ENCODE measurements around the gene PPM1E.
"Not testable (repeated sequence)": the region's sequence is repeated elsewhere in the genome, so short reads cannot be mapped to it uniquely, and the experiment has no call there.

Gene PPM1E

GRCh38 chr17:58947824-58948223, 192.2 kb downstream of the PPM1E start:
- no peak for DNase-seq (ENCODE audit: low spot score)

GRCh38 chr17:58954358-58954757, 198.7 kb downstream of the PPM1E start:
- DNase-seq (ENCODE audit: low spot score), result not testable (repeated sequence)

DNA sequence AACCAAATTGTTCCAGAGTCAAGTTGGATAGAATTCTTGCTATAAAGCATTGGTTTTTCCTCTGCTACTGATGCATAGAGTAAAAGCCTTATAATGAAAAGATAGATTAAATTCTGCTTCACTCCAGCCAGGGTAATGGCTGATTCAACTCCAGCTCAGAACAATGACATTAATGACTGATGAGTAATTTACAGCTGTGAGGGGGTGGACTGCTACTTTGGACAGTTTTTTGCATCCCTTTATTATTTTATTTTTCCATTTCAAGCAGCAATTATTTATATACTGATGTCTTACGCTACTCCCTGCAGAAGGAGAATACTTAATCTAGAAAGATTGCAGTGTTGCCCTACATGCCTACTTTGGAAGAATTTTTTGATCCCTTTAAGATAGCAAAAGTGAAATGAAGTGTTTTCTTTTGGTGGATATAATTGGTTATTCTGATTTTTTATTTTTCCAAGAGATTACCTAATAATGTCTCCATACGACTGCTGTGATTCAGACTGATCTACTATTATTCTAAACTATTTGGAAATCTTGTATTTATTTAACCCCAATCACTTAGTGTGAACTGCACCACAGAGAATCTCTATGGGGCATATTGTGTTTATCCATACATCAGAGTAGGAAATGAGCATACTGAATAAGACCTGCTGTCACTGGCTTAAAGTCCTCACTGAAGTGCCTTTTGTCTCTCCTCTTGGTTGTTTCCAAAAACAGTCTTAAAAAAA, 201.5 kb downstream of the PPM1E start:
- DNase-seq (ENCODE audit: low spot score), result no peak

GRCh38 chr17:58957725-58958073, 202.0 kb downstream of the PPM1E start:
- DNase-seq (ENCODE audit: low spot score), result not testable (repeated sequence)

GRCh38 chr17:58960068-58960467, 204.4 kb downstream of the PPM1E start:
- DNase-seq (ENCODE audit: low spot score), result peak; percentile 49

DNA sequence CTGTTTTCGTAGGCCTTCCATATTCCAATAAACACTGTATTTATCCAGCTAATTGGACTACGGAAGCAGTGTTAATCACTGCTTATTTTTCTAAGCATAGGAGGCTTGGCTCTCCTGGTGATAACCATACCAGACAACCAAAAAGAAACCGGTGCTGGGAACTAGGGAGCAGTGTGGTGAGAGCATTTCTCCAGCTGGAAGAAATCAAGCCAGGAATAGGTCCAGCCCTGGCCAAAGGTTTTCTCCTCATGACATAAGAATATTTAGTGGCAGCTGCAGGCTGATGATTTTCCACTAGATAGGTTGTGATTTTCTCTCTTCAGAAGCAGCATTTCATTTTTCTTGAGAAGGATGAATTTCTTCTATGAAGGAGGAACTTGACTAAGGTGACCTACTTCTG, 209.6 kb downstream of the PPM1E start:
- no peak for DNase-seq (ENCODE audit: low spot score)

DNA sequence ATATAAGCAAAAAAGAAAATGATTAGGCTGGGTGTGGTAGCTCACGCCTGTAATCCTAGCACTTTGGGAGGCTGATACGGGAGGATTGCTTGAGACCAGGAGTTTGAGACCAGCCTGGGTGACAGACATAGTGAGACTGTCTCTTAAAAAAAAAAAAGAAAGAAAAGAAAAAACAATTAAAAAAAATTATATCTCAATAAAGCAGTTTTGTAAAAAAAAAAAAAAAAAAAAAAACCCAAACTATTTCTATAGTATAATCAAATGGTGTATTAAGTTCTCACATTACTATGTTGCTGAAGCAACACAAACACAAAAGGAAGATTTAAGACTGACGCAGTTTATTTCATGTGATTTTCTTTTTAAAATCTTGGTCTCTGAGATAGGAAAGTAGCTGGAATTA, 210.6 kb downstream of the PPM1E start:
- no peak for DNase-seq (ENCODE audit: low spot score)

DNA sequence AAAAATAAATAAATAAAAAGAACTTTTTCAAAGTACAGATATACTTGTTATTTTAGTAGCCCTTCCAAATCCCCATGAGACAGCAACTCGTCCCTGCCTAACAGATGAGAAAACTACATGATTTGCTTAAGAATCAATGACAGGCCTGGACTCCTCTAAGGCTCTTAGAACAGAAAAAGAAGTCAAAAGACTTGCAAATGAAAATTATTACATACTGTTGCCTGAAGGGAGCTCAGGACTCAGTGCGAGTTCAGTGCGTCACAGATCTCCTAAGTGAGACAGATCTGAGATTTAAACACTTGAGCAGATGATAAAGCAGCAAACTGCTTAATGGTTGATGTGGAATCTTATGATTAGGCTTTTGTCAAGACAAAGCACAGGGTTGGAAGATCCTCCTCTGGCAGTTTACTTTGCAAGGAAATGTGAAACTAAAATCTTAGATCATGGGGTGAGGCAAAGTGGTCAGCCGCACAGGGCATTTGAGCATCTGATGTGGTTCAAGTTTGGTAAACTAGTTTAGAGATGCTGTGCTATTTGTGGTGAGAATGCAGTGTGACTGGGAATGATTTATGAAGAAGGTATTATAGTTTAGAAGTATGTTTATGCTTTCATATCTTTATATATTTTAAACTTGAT, 212.9 kb downstream of the PPM1E start:
- DNase-seq (ENCODE audit: low spot score), result no peak

DNA sequence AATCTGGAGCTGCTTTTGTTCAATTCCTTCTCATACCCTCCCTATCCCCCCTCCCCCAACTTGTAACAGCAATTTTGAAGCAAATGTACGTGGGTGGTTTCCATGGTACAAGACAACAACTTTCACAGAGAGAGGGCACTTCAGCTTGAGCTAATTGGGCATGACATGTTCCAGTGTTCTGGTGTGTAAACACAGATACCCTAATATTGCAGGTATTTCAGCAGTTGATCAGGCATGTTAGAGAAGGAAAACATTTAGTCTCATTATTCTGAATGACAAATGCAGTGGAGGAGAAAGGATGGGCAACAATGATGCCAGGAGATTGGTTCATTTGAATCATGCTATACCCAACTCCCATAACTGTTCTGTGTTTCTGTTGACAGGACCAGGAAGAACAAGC, 213.5 kb downstream of the PPM1E start:
- no peak for DNase-seq (ENCODE audit: low spot score)

DNA sequence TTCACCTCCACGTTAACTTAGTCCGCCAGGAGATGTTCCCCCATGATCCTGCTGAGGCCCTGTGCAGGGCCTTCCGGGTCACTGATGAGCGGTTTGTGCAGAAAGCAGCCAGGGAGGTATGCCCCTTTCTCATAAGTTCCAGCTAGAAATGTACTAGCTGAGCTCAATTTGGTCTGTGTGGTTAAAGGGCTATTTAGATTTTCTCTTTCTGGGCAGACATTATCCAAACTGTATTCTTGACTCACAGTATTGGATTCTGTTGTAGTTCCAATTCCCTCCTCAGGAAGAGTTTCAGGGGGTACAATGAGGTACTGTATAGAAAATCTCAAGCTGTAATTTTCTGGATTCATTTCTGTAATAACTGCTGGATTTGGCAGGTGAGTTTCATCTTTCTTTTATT, 214.0 kb downstream of the PPM1E start:
- no peak for DNase-seq (ENCODE audit: low spot score)

DNA sequence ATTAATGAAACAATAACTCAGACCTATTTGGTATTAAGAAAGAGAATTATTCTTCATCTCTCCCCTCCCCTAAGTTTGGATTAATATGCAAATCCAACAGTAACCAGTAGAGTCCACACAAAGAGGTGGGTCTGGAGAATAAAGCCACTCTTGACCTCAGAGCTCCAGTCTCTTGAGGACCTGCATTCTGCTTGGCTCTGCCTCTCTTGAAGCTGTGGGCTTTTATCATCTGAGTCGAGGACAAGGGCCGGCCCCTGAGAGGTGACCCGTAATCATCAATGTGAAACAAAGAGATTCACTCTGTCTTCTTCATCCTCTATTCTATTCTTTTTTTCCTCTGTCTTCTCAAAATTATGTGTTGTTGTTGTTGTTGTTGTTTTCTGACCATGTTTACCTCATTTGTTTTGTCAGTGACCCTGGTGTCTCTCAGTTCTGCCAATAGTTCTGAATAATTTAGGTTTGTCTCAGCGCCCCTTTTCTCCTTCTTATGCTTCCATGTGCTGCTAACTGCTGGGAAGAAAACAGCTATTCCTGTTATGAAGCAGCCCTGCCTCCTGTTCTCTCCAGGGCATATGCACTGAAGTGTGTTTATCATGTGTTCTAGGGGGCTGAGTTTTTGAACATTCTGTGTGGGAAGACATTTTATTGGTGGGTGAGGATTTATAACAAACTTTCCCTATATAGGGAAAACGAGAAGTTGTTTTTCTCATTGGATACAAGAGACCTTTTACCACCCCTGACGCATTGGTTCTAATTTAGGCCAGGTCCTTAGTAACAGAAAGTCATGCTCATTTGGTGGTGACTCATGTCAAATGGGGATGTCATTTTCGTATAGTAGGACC, 215.2 kb downstream of the PPM1E start:
- no peak for DNase-seq (ENCODE audit: low spot score)

DNA sequence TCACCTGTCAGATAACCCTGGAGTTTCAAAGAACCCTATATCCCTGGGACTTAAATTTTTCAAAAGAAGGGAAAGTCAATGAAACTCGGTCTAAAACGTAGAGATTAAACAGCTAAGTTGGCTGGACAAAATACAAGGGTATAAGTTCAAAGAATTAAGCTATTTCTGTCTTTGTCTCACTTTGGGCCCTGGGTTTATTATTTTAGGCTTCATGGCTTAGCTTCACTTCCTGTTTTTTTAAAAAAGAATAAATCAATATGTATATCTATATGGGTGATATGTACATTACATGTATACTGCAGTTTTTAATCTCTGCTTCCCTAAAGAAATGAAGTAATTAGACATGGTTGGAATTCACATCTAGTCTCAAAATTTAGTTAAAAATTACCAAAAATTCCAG, 218.7 kb downstream of the PPM1E start:
- no peak for DNase-seq (ENCODE audit: low spot score)

DNA sequence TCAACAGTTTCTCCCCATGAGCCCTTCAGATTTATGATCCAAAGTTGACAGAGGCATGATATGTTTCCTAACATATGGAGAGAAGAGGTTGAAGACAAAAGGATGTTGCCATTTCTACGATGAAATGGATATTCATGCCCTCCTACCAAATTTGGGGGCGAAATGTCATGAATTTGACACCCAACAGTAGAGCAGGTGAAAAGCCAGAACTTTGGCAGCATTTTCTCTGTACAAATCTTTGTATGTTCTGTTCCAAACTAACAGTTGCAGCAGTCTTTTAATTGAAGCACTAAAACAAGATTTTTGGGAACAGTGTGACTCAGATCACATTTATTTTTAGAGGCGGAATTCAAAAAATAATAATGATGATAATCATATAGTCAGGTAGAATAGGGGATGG, 220.9 kb downstream of the PPM1E start:
- no peak for DNase-seq (ENCODE audit: low spot score)

GRCh38 chr17:58980706-58981481, 225.2 kb downstream of the PPM1E start:
- no peak for DNase-seq (ENCODE audit: low spot score)

DNA sequence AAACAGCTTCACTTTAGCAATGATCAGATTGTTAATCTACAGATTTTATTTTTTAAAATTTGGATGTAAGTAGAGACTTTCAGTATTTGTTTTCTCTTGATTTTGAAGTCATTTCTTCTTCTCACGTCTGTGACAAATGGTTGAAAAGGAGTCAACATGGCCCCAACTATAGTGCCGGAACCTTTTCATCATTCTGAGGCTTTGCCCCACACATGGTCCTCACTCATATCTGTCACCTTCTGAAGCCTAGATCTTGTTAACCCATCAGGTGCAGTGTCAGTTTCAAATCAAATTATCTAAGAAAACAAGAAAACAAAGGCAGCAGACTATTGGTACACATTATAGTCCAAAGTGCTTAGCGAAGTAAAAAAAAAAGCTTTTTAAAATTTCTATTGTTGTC, 227.0 kb downstream of the PPM1E start:
- no peak for DNase-seq (ENCODE audit: low spot score)

DNA sequence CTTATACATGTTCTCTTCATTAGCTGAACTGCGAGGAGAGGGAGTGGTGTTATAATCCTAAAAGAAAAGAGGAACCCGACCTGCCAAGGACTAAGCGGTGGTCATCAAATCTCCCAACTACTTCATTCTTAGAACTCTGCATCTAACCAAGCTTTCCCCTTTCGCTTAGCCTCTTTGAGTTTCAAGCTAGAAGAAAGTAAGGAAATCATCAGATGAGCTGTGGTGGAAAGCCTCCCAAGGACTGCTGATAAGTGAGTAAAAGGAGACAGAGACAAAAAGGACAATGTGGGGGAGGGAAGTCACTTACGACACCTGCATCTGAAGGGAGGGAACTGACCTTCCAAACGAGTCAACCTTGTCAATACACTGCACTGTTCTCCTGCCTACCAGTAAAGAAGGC, 229.7 kb downstream of the PPM1E start:
- DNase-seq (ENCODE audit: low spot score), result no peak

- DNase-seq (ENCODE audit: low spot score), result no peak
Measured at GRCh38 chr17:58985971-58986370, 230.3 kb downstream of the PPM1E start.

- no peak for DNase-seq (ENCODE audit: low spot score)
Measured at GRCh38 chr17:58989629-58990028, 234.0 kb downstream of the PPM1E start.

- DNase-seq (ENCODE audit: low spot score), result no peak
Measured at GRCh38 chr17:58991718-58992331, 236.2 kb downstream of the PPM1E start.

GRCh38 chr17:58993311-58993710, 237.7 kb downstream of the PPM1E start:
- DNase-seq (ENCODE audit: low spot score), result no peak

- no peak for DNase-seq (ENCODE audit: low spot score)
Measured at GRCh38 chr17:58995247-58995940, 239.7 kb downstream of the PPM1E start.
